BJ (cell line): Measurements from ENCODE around the gene ALDH3A2. TPM values are rescaled to one million over a fixed set of nuclear protein-coding genes. Genes with fewer than 3 reads are reported as not detected.

Experiments used
- CTCF ChIA-PET: fragments of 350-600 bp; formaldehyde crosslinking; extraction: SDS; loops from one replicate; lab custom pipeline; 2021; ENCODE audit warnings: antibody characterized with exemption, inconsistent platforms; lab: Yijun Ruan, JAX
- POLR2A ChIA-PET: fragments of 300-600 bp; sonication (Branson Sonifier 250); formaldehyde crosslinking; extraction: SDS; loops from one replicate; lab custom pipeline; 2021; ENCODE audit warnings: antibody characterized with exemption; lab: Charles Lee
- DNase-seq: peaks from one replicate; pipeline ENCODE4 v3.0.0-alpha.2; 2011; ENCODE audit warnings: low read depth
- H3K27me3 ChIP-seq: 2 replicates; pipeline ENCODE4 v1.6.0; 2011; ENCODE audit warnings: low read length; ENCODE audit not compliant: control insufficient read depth, insufficient read depth
- H3K36me3 ChIP-seq: 2 replicates; pipeline ENCODE4 v1.5.1; 2011; ENCODE audit warnings: low read length; ENCODE audit not compliant: control insufficient read depth, insufficient read depth
- H3K4me3 ChIP-seq: 2 replicates; pipeline ENCODE4 v1.5.1; 2011; ENCODE audit warnings: low read depth, mild to moderate bottlenecking, control low read depth, low read length
- CTCF ChIP-seq: IDR thresholded peaks from 2 replicates; pipeline ENCODE4 v1.5.1; 2011; ENCODE audit warnings: low read depth, mild to moderate bottlenecking, control low read depth, inconsistent platforms, low read length, moderate library complexity; ENCODE audit not compliant: insufficient read depth
- polyA plus RNA-seq: library from polyadenylated mRNA; depleted of rRNA; stranded (reverse); fragments of >200 nt; gene quantifications from 2 replicates; pipeline ENCODE4 v1.2.3, GENCODE V29; 2011

ALDH3A2 gene
- polyA plus RNA-seq, 1 experiment = 10.2 TPM

- ChIA-PET CTCF (no interaction called here), POLR2A (no interaction called here)
- H3K27me3 ChIP-seq = no peaks in the 10 kb centered on the region
- no peaks in the 10 kb centered on the region for H3K36me3 ChIP-seq
- no peak overlapping the region for H3K4me3 ChIP-seq
- TF ChIP-seq CTCF = no peak
- no peak for DNase-seq
These were observed 38.0 kb downstream of the ALDH3A2 start for GRCh38 chr17:19686400-19687090.

DNA sequence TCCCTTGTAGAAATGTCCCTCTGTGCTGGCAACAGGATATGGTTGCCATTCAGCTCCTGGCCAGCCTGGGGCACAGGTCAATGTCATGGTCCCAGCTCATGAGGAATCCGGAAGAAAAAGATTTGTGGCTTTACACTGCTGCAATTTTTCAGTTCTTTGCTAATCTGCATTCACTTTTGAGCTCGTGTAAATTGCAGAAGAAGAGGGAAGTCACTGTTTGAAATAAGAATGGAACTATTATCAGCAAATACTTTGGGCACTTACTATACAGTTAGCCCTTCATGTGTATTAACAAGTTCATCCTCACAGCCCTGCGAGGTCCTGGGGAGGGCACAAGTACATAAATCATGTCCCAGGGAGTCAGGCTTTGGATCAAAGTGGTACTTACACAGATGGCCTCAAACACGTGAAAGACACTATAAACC is 53.7 kb downstream of the ALDH3A2 start:
- Histone ChIP-seq H3K36me3 (no peaks in the 10 kb centered on the region), H3K27me3 (no peaks in the 10 kb centered on the region), H3K4me3 (no peak overlapping the region)
- no peak for TF ChIP-seq CTCF
- ChIA-PET POLR2A (no interaction called here), CTCF (interaction anchor here (0.6 to 1.3 kb wide), 3 partner anchors 8 to 153 kb away, joined by 3 to 6 read pairs (median 3); no protein-coding TSS in a partner anchor)
- DNase-seq = no peak

DNA sequence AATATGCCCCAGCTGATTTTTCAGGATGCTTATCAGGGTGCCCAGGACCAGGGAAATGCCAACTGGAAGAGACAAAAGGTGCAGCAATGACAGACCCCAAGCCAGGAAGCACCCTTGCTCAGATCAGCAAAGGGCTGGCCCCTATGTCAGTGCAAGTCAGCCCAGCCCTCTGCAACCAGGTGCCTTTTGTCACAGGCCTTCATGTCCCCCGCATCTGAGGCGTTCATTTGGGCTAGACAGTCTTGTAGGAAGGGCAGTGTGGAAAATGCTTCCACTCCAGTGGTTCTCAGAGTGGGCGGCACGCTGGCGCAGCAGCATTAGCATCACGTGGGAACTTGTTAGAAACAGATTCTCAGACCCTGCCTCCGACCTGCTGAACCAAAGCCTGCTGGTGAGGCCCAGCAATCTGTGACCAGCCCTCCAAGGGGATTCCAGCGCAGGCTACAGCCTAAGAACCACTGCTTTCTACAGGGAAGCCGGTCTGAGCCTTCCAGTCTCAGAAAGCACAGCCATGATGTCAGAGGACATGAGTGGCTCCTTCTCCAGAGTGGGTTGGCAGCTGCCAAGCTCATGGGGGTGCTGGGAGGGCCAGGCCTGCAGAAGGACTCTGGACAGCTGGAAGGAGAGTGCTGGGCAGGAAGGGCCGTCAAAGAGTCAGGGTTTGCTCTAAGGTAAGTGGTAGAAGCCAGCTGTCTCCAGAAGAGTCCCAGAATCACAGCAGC is 54.7 kb downstream of the ALDH3A2 start:
- ChIA-PET CTCF (no interaction called here), POLR2A (no interaction called here)
- Histone ChIP-seq H3K36me3 (no peaks in the 10 kb centered on the region), H3K4me3 (no peak overlapping the region), H3K27me3 (no peaks in the 10 kb centered on the region)
- no peak for TF ChIP-seq CTCF
- no peak for DNase-seq

- H3K36me3 ChIP-seq = no peaks in the 10 kb centered on the region
- POLR2A ChIA-PET = no interaction called here
- H3K27me3 ChIP-seq = no peaks in the 10 kb centered on the region
- CTCF ChIA-PET = no interaction called here
- no peak for TF ChIP-seq CTCF
- H3K4me3 ChIP-seq = no peak overlapping the region
- DNase-seq = no peak
These were observed 55.5 kb downstream of the ALDH3A2 start for GRCh38 chr17:19703828-19704613.

GRCh38 chr17:19705201-19705600 is 56.6 kb downstream of the ALDH3A2 start:
- H3K27me3 ChIP-seq = no peaks in the 10 kb centered on the region
- CTCF ChIA-PET = no interaction called here
- H3K4me3 ChIP-seq = no peak overlapping the region
- H3K36me3 ChIP-seq = no peaks in the 10 kb centered on the region
- no peak for DNase-seq
- no peak for TF ChIP-seq CTCF
- POLR2A ChIA-PET = no interaction called here
